A549 (cell line): ENCODE measurements around the gene ZNF541. TPM values are rescaled to one million over a fixed set of nuclear protein-coding genes. Genes with fewer than 3 reads are reported as not detected.
A peak's percentile ranks its signal among the peaks of the same experiment; 100 is the strongest.
"Not testable (repeated sequence)": the region's sequence is repeated elsewhere in the genome, so short reads cannot be mapped to it uniquely, and the experiment has no call there.

Source experiments
- ATAC-seq, 2 experiments: fragments of 200-7000 bp in 1 of 2; fragments of >200 bp in 1 of 2; cut with Nextera tagmentation in 1 of 2; cut with Tn5 transposase in 1 of 2; 3 replicates each; pipeline versions ENCODE4 v1.8.0 to v1.9.1; 2018 to 2020; ENCODE audit warnings: mild to moderate bottlenecking in 1 of 2, moderate library complexity in 1 of 2
- CTCF ChIA-PET: fragments of 300-600 bp; sonication (Branson Sonifier 250); formaldehyde crosslinking; extraction: SDS; loops from one replicate; lab custom pipeline; 2021; ENCODE audit warnings: antibody characterized with exemption, inconsistent platforms; lab: Yijun Ruan, JAX
- POLR2A ChIA-PET: fragments of 350-600 bp; formaldehyde crosslinking; extraction: SDS; loops from one replicate; lab custom pipeline; 2021; ENCODE audit warnings: antibody characterized with exemption, inconsistent platforms; lab: Yijun Ruan, JAX
- DNase-seq, 2 experiments: peaks; one replicate each; pipeline versions ENCODE4 v3.0.0 to v3.0.0-alpha.2; 2011 to 2016; ENCODE audit warnings: low read depth in 1 of 2, low spot score in 1 of 2
- FAIRE-seq: peaks from 2 replicates; lab custom pipeline; 2011; peaks lifted over from hg19 to GRCh38; lab: Jason Lieb, UNC
- H3K27ac ChIP-seq, 2 experiments: fragments of >200 bp; sonication (Bioruptor Twin); formaldehyde crosslinking; 3 replicates each; pipeline ENCODE4 v1.5.1; 2016 to 2017
- H3K4me1 ChIP-seq: fragments of >200 bp; sonication (Bioruptor Twin); formaldehyde crosslinking; 3 replicates; pipeline ENCODE4 v1.6.1; 2016
- H3K4me2 ChIP-seq: fragments of >200 bp; sonication (Bioruptor Twin); formaldehyde crosslinking; 3 replicates; pipeline ENCODE4 v1.6.1; 2016
- H3K4me3 ChIP-seq: fragments of >200 bp; sonication (Bioruptor Twin); formaldehyde crosslinking; 3 replicates; pipeline ENCODE4 v1.5.1; 2016
- H3K9me3 ChIP-seq: fragments of >200 bp; sonication (Bioruptor Twin); formaldehyde crosslinking; 3 replicates; pipeline ENCODE4 v1.6.1; 2016
- BCL3 ChIP-seq: fragments of >200 bp; sonication (Bioruptor Twin); formaldehyde crosslinking; IDR thresholded peaks from 3 replicates; pipeline ENCODE4 v1.6.1; 2016
- CBX8 ChIP-seq: fragments of 200-600 bp; sonication (generic); IDR thresholded peaks from 2 replicates; pipeline ENCODE4 v1.6.1; 2016
- EHF ChIP-seq: fragments of 250-450 bp; sonication (Bioruptor Pico); IDR thresholded peaks from 2 replicates; pipeline ENCODE4 v1.5.0; 2020; ENCODE audit warnings: mild to moderate bottlenecking
- EHMT2 ChIP-seq: fragments of 200-600 bp; sonication (generic); IDR thresholded peaks from 2 replicates; pipeline ENCODE4 v1.6.1; 2016; ENCODE audit warnings: antibody characterized with exemption, low read depth, mild to moderate bottlenecking, moderate library complexity
- FOSB ChIP-seq: fragments of 250-450 bp; sonication (Bioruptor Pico); IDR thresholded peaks from 2 replicates; pipeline ENCODE4 v1.5.0; 2020; ENCODE audit warnings: mild to moderate bottlenecking, moderate library complexity
- FOSL2 ChIP-seq, 2 experiments: fragments of 450-650 bp in 1 of 2; fragments of >200 bp in 1 of 2; sonication (Bioruptor Twin) in 1 of 2; formaldehyde crosslinking; IDR thresholded peaks; 2 replicates each; pipeline versions ENCODE4 v1.5.0 to v1.6.1; 2016 to 2020; ENCODE audit warnings: mild to moderate bottlenecking in 1 of 2, moderate library complexity in 1 of 2
- FOXS1 ChIP-seq: fragments of 250-450 bp; sonication (Bioruptor Pico); IDR thresholded peaks from 2 replicates; pipeline ENCODE4 v1.5.0; 2020; ENCODE audit warnings: mild to moderate bottlenecking, moderate library complexity
- GATA3 ChIP-seq: IDR thresholded peaks from 2 replicates; pipeline ENCODE4 v1.6.1; 2012; ENCODE audit warnings: borderline replicate concordance
- HOXA7 ChIP-seq: fragments of 250-450 bp; sonication (Bioruptor Pico); IDR thresholded peaks from 2 replicates; pipeline ENCODE4 v1.5.0; 2020; ENCODE audit warnings: mild to moderate bottlenecking, moderate library complexity
- KDM1A ChIP-seq: fragments of 200-600 bp; sonication (generic); IDR thresholded peaks from 2 replicates; pipeline ENCODE4 v1.6.1; 2016; ENCODE audit warnings: low read depth, mild to moderate bottlenecking
- MAX ChIP-seq: IDR thresholded peaks from 2 replicates; pipeline ENCODE4 v1.6.1; 2012
- MYC ChIP-seq: IDR thresholded peaks from 2 replicates; pipeline ENCODE4 v1.6.1; 2012; ENCODE audit warnings: mild to moderate bottlenecking, inconsistent platforms, low read length, improper control_type of control experiment, borderline replicate concordance
- PHF8 ChIP-seq: fragments of 200-600 bp; sonication (generic); IDR thresholded peaks from 2 replicates; pipeline ENCODE4 v1.6.1; 2016; ENCODE audit warnings: low read depth, mild to moderate bottlenecking, antibody characterized with exemption, moderate library complexity, borderline replicate concordance
- POLR2A ChIP-seq: IDR thresholded peaks from 2 replicates; pipeline ENCODE4 v1.6.1; 2012; ENCODE audit warnings: mild to moderate bottlenecking, low read length
- RCOR1 ChIP-seq: fragments of 150-350 bp; IDR thresholded peaks from 2 replicates; pipeline ENCODE4 v1.6.1; 2014; ENCODE audit warnings: antibody characterized with exemption, low read length, low read depth
- RFX5 ChIP-seq: fragments of 450-650 bp; IDR thresholded peaks from 2 replicates; pipeline ENCODE4 v1.7.1; 2014; ENCODE audit warnings: antibody characterized with exemption, mild to moderate bottlenecking, moderate library complexity
- SMC3 ChIP-seq: fragments of >200 bp; sonication (Bioruptor Twin); formaldehyde crosslinking; IDR thresholded peaks from 3 replicates; pipeline ENCODE4 v1.6.1; 2018; ENCODE audit warnings: inconsistent platforms
- ZC3H11A ChIP-seq: fragments of 450-650 bp; IDR thresholded peaks from 2 replicates; pipeline ENCODE4 v1.6.1; 2014; ENCODE audit warnings: antibody characterized with exemption, mild to moderate bottlenecking
- ZNF302 ChIP-seq: fragments of 250-450 bp; sonication (Bioruptor Pico); IDR thresholded peaks from 2 replicates; pipeline ENCODE4 v1.9.0; 2021; ENCODE audit warnings: inconsistent platforms, mild to moderate bottlenecking, moderate library complexity
- WGBS: methylation state at CpG from one replicate; pipeline ENCODE4 v1.1.6; 2017; ENCODE audit errors: missing lambda C conversion rate; 5-methylcytosine and 5-hydroxymethylcytosine counted together
- polyA plus RNA-seq, 4 experiments: library from polyadenylated mRNA; depleted of rRNA in 3 of 4; stranded (reverse); fragments of >200 nt; fragmentation: RNase III in 1 of 4; extraction: RNeasy Plus Mini Kit Qiagen cat#74134 plus additional on column Dnase treatment in 1 of 4; gene quantifications; 2 replicates in 3 of 4; 3 replicates in 1 of 4; pipeline ENCODE4 v1.2.3, GENCODE V29; 2011 to 2017
- TF ChIP-seq, protein P1 (sequence below): IDR thresholded peaks from 2 replicates; pipeline ENCODE4 v1.6.1; 2012; ENCODE audit warnings: low read depth, borderline replicate concordance
- TF ChIP-seq, protein P2 (sequence below): fragments of 450-650 bp; IDR thresholded peaks from 2 replicates; pipeline ENCODE4 v1.6.1; 2014; ENCODE audit warnings: antibody characterized with exemption

ZNF541 gene
- polyA plus RNA-seq, 2 of the 4 experiments (the other 2 are of a cell fraction), result not detected

DNA sequence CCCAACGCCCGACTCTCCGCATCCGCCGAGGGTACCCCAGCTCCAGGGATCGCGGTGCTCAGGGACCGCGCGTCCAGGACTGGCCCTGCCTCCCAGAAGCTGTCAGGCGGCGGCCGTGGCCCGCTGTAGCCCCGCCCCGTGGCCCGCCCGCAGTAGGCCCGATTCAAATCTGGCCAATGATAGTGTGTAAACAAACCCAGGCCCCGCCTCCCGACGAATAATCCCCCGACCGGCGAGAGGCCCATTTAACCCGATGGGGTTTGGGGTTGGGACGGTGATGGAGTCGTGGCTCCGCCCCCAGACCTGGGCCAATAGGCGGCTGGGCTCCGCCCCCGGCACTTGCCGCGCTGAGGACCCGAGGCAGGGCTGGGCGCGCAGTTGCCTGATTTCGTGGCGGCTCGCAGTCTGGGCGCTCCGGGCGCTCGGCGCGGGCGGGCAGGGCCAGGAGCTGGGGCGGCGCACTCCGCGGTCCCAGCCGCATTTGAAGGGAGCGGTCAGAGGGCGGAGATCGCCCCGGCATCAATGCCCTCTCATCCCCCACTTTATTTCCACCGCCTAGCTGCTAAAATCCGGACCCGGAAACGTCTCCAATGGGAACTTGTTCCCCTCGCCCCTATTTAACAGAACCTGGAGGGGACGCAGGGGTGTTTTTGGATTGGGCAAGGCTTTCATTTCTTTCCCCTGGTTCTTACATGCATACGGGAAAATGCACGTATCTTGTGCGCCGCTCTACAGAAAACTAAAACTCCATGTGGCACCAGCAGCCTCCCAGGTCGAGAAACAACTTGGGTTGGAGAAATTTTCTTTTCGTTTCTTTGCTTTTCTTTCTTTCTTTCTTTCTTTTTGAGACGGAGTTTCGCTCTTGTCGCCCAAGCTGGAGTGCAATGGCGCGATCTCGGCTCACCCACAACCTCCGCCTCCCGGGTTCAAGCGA is 27.6 kb upstream of the ZNF541 start (continued):
- no peak for TF ChIP-seq FOXS1 (CRISPR knock-in tag)
- TF ChIP-seq KDM1A, result no peak
- TF ChIP-seq EHF (CRISPR knock-in tag), result no peak
- TF ChIP-seq ZC3H11A, result no peak
- TF ChIP-seq, protein P1, sequence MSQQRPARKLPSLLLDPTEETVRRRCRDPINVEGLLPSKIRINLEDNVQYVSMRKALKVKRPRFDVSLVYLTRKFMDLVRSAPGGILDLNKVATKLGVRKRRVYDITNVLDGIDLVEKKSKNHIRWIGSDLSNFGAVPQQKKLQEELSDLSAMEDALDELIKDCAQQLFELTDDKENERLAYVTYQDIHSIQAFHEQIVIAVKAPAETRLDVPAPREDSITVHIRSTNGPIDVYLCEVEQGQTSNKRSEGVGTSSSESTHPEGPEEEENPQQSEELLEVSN, result peak; percentile 66; the same call in 1 of the 2 replicates
- no peak; the same call in 1 of the 2 replicates for TF ChIP-seq RFX5
- TF ChIP-seq EHMT2, result no peak
- TF ChIP-seq MAX, result peak; percentile 75
- TF ChIP-seq RCOR1, result no peak
- peak; percentile 81; the same call in 1 of the 2 replicates for TF ChIP-seq PHF8
- peak; percentile 80 for TF ChIP-seq BCL3
- no peak for TF ChIP-seq CBX8
- no peak for TF ChIP-seq FOSL2 (IDR thresholded peaks at IDR 0.05)
- TF ChIP-seq FOSL2 (CRISPR knock-in tag; IDR thresholded peaks at IDR 0.05), result no peak
- peak; percentile 17; the same call in 1 of the 3 replicates for TF ChIP-seq SMC3
- TF ChIP-seq, protein P2, sequence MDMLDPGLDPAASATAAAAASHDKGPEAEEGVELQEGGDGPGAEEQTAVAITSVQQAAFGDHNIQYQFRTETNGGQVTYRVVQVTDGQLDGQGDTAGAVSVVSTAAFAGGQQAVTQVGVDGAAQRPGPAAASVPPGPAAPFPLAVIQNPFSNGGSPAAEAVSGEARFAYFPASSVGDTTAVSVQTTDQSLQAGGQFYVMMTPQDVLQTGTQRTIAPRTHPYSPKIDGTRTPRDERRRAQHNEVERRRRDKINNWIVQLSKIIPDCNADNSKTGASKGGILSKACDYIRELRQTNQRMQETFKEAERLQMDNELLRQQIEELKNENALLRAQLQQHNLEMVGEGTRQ, result 0 out of 2 replicates have a peak, but pooled peaks have one; percentile 20
- no peak for TF ChIP-seq MYC
- peak; percentile 93 for TF ChIP-seq POLR2A
- TF ChIP-seq, all 56 proteins: peak for 11

GRCh38 chr19:47599671-47600245 is 26.8 kb upstream of the ZNF541 start:
- not testable (repeated sequence) for FAIRE-seq, H3K9me3 ChIP-seq, DNase-seq
- 38% methylated on average over 25 of the region's 25 CpGs for WGBS
- TF ChIP-seq ZNF302 (CRISPR knock-in tag) (peak; percentile 59; the same call in 1 of the 2 replicates), FOSB (CRISPR knock-in tag) (0 out of 2 replicates have a peak, but pooled peaks have one; percentile 49), GATA3 (peak; percentile 21), KDM1A (0 out of 2 replicates have a peak, but pooled peaks have one; percentile 66), HOXA7 (CRISPR knock-in tag) (0 out of 2 replicates have a peak, but pooled peaks have one; percentile 61), FOXS1 (CRISPR knock-in tag) (0 out of 2 replicates have a peak, but pooled peaks have one; percentile 51)
- ChIA-PET CTCF (interaction anchor here (0.7 to 6.8 kb wide), 13 partner anchors 8 to 251 kb away, joined by 3 to 40 read pairs (median 3); partner anchors contain the start of genes BICRA, DHX34, KPTN and NAPA), POLR2A (interaction anchor here (0.5 to 2.0 kb wide), 10 partner anchors 8 to 130 kb away, joined by 3 to 13 read pairs (median 4); partner anchors contain the start of genes BICRA and NAPA)
- peak overlapping the region; percentile 87 for H3K4me2 ChIP-seq
- H3K4me3 ChIP-seq, result peak overlapping the region; percentile 43
- peak in 1 of 2 experiments; percentile 1; a peak in 3 of 6 replicates for ATAC-seq
- H3K27ac ChIP-seq, result peak overlapping the region; percentile 74 to 82
- H3K4me1 ChIP-seq, result peaks cover 17% of the 10 kb centered on the region
